ENCODE data around the gene ACTA2.

ACTA2 gene

GRCh38 chr10:88954458-88955083, 2.0 kb upstream of the ACTA2 start:
- no peak for DNase-seq (ENCODE audit: extremely low read depth, low read depth)
- TF ChIP-seq, protein P1, sequence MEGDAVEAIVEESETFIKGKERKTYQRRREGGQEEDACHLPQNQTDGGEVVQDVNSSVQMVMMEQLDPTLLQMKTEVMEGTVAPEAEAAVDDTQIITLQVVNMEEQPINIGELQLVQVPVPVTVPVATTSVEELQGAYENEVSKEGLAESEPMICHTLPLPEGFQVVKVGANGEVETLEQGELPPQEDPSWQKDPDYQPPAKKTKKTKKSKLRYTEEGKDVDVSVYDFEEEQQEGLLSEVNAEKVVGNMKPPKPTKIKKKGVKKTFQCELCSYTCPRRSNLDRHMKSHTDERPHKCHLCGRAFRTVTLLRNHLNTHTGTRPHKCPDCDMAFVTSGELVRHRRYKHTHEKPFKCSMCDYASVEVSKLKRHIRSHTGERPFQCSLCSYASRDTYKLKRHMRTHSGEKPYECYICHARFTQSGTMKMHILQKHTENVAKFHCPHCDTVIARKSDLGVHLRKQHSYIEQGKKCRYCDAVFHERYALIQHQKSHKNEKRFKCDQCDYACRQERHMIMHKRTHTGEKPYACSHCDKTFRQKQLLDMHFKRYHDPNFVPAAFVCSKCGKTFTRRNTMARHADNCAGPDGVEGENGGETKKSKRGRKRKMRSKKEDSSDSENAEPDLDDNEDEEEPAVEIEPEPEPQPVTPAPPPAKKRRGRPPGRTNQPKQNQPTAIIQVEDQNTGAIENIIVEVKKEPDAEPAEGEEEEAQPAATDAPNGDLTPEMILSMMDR (IDR thresholded peaks at IDR 0.05; ENCODE audit: low read depth, low read length), result no peak

- no peak for DNase-seq (ENCODE audit: extremely low read depth, low read depth)
- TF ChIP-seq, protein P1 (IDR thresholded peaks at IDR 0.05; ENCODE audit: low read depth, low read length), result no peak
Measured at GRCh38 chr10:88953662-88954061, 1.1 kb upstream of the ACTA2 start.

DNA sequence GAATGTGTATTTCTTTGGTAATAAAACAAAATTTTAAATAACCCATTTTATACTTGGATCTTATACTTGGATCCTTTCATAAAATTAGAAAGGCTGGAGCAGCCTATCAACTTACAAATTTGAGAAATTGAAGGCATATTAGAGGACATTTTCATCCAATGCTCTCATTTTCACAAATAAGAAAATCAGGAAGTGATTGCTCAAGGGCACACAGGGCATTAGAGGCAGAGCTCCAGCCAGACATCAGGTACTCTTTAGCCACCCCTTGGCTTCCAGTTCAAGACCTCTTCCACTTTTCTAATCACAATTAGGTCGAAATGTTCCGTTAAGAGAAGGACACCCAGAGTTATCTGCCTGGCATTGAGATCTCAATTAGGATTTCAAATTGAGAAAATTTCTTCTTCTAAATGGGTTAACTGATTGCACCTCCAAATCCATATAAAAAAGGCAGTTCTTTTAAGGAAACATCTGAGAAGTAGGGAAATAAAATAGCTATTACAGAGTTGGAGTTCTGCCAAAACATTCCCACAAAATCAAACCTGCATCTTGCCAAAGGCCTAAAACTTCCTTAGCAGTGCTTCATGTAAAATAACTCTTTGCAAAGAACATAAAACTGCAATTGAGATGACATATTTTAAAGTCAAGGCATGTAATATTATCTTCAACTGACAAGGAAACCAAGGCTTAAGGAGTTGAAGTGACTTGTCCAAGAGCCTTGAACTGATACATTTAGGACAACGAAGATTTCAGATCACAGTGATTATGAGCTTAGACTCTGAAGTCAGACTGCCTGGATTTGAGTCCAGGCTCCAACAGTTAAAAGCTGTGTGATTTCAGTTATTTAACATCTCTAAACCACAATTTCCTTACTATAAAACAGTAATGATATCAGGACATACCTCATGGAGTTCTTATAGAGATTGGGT, 2.4 kb downstream of the ACTA2 start:
- TF ChIP-seq, protein P1 (IDR thresholded peaks at IDR 0.05; ENCODE audit: low read depth, low read length), result no peak
- no peak for DNase-seq (ENCODE audit: extremely low read depth, low read depth)

- DNase-seq (ENCODE audit: extremely low read depth, low read depth), result no peak
- TF ChIP-seq, protein P1 (IDR thresholded peaks at IDR 0.05; ENCODE audit: low read depth, low read length), result no peak
Measured at GRCh38 chr10:88949051-88949450, 3.5 kb downstream of the ACTA2 start.

DNA sequence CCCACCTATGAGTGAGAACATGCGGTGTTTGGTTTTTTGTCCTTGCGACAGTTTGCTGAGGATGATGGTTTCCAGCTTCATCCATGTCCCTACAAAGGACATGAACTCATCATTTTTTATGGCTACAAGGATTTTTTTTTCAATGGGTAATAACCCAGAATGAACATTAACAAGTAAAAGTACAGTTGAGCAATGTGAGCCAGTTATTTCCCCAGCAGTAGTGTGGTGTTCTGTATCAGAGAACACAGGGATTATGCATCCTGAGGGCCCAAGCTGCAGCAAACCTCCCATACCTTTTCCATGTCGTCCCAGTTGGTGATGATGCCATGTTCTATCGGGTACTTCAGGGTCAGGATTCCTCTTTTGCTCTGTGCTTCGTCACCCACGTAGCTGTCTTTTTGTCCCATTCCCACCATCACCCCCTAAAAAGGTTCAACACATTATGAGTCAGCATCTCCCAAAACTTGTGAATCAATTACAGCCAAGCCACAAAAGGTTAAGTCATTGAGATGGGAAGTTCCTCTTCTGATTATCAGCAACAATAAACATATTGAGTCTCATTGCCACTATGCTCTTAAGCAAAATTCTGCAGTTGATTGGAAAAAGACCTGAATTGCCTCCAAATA, 5.5 kb downstream of the ACTA2 start:
- TF ChIP-seq, protein P1 (IDR thresholded peaks at IDR 0.05; ENCODE audit: low read depth, low read length), result no peak
- no peak for DNase-seq (ENCODE audit: extremely low read depth, low read depth)

DNA sequence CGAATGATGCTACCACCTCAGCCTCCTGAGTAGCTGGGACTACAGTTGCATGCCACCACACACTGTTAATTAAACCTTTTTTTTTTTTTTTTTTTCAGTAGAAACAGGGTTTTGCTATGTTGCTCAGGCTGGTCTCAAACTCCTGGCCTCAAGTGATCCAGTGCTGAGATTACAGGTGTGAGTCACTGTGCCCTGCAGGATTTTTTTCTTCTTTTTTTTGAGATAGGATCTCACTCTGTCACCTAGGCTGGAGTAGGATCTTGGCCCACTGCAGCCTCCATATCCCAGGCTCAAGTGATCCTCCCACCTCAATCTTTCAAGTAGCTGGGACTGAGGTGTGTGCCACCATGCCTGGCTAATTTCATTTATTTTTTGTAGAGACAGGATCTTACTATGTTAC, 6.4 kb downstream of the ACTA2 start:
- no peak for DNase-seq (ENCODE audit: extremely low read depth, low read depth)
- TF ChIP-seq, protein P1 (IDR thresholded peaks at IDR 0.05; ENCODE audit: low read depth, low read length), result no peak

GRCh38 chr10:88944813-88945212, 7.8 kb downstream of the ACTA2 start:
- no peak for DNase-seq (ENCODE audit: extremely low read depth, low read depth)
- TF ChIP-seq, protein P1 (IDR thresholded peaks at IDR 0.05; ENCODE audit: low read depth, low read length), result no peak
